HG03175 (cell line): ENCODE data around the gene KCNJ5.

Source experiments
- ATAC-seq: cut with Tn5 transposase; IDR thresholded peaks from one replicate; pipeline ENCODE4 v1.9.1; 2021; ENCODE audit warnings: mild to moderate bottlenecking, moderate library complexity; ENCODE audit not compliant: unreplicated experiment

KCNJ5 gene

DNA sequence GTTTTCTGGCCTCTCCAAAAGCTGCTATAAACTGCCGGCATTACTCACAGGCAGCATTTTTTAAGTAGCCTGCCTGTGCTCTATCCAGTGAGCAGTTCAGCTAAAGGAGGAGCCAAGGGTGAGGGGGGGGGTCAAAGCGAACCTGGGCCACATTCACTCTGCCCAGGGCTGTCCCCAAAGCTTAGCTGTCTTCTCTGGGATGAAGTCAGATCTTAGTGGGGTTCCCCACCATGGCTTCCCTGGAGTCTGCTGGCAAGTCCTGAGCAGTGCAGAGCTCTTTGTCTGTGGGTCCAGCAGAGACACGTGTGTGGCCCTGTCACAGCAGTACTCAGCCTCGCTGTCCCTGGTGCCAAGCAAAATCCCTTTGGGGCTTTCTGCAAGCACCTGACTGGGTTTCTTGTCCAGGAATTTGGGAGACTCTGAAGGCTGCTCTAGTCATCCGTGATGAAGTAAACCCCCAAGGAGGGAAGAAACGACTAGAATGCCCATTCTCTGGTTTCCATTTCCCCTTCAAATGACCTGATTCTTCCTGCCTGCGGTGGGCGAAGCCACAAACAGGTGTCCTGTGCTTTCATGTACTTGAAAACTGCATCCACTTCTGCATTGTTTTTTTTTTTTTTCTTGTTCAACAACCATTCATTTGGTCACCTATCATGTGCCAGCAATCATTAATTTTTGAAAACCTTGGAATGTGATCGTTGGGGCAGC, 2.6 kb downstream of the KCNJ5 start:
- peak; percentile 73 for ATAC-seq

DNA sequence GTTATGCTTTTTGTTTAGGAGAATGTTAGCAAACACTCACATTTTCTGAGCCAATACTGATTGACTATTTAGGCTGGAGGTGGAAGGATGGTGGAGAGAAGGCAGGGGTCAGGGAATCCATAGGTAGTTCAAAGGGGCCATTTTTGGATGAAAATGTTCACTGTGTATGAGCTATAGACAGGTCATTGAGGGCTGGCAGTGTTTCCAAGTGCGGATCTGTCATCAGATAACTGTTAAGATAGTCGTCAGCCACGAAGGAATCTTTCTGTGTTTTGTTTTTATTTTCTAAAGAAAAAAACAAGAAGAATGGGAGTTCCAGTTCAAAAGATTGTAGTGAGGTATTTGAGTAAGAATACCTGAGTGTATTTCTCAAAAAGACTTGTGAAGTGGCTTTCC, 3.1 kb downstream of the KCNJ5 start:
- ATAC-seq, result peak; percentile 5

DNA sequence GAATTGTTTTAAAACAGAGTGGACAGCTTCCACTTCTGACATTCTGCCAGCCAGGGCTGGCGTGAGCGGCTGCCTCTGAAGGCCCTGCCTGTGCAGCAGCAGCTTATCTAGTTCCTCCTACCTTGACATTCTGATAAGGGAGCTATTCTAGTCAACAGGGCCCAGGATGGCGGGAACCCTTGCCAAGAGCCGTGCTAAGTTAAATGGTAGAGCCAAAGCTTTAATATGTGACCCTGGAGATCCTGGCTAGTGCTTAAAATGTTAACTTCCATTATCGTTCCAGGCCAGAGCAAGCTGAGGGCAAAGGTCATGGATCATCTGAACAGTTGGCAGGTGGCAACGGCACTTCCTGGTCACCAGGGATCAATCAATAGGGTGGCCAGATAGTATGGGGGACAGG, 3.5 kb downstream of the KCNJ5 start:
- no peak for ATAC-seq

DNA sequence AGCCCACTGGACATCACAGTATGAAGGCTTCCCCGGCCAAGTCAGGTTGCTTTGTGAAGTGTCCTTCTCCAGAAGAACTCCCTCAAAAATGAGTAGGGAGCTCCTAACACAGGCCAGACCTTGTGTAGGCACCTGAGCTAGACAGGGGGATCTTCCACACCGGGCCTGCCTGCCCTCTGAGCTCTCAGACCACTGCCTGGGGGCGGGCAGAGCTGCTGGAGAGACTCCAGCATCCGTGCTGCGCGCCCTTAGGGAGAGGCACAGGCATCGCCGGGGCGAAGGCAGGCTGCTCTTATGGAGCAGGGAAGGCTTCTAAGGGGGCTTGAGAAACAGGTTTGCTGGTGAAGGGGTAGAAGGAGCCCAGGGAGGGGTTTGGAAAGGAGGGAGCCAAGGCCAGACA, 4.4 kb downstream of the KCNJ5 start:
- ATAC-seq, result no peak

DNA sequence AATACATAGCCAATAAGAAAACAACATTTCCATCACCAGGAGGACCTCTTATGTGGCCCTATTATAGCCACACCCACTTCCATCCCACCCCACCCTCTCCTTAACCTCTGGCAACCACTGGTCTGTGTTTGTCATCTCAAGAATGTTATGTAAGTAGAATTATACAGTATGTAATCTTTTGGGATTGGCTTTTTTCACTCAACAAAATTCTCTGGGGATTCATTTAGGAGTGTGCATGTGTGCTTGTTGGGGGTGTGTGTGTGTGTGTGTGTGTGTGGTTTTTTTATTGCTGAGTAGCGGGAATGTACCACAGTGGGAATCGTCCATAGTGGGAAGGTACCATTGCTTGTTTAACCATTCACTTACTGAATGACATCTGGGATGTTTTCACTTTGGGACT, 5.2 kb downstream of the KCNJ5 start:
- no peak for ATAC-seq

DNA sequence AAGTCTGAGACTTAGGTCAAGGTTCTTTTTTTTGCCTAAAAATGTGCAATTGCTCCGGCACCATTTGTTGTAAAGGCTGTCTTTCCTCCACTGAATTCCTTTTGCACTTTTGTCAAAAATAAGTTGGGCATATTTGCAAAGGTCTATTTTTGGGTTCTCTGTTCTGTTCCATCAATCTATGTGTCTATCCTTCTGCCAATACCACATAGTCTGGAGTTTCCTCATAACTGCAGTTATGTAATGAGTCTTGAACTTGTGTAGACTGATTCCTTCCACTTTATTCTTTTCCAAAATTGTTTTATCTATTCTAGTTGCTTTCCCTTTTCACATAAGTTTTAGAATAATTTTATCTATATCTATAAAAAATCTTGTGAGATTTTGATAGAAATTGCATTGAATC, 6.7 kb downstream of the KCNJ5 start:
- no peak for ATAC-seq

DNA sequence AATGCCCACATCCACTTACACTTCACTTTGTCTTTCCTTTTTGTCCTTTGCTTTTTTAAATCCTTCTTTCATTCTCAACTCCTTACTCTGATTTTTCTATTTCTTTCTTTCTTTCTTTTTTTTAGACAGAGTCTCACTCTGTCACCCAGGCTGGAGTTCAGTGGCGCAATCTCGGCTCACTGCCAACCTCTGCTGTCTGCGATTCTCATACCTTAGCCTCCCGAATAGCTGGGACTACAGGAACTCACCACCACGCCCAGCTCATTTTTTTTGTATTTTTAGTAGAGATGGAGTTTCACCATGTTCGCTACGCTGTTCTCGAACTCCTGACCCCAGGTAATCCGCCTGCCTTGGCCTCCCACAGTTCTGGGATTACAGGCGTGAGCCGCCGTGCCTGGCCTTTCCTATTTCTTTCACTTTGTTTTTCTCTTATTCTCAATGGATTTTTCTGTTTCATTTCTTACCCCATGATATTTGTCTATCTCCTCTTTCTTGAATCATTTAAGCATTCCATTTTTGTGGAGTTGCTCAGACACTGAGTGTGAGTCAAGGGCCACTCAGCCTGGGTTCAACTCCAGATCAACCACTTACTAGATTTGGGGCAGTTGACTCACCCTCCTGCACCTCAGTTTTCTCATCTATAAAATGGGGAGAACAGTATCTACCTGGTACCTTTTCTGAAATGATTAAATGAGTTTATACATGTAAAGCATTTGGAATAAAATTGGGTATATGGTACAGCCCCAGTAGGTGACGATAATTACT, 7.6 kb downstream of the KCNJ5 start:
- no peak for ATAC-seq

DNA sequence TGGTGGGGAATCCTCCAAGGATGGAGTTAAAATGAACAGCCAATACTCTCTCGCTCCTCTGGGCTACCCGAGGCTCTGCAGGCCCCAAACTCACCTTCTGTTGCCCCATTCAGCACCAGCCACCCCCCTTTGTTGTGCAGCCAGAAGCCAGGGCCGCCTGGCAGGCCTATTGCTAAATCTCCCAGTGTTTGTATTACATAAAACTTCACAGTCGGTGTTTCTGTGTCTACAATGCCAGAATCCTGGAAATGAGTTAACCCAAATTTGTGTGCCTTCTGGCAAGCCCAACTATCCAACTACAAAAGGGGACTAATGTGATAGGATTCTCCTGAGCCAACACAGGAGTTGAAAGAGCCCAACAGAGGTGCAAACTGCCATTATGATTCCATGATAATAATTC, 9.3 kb downstream of the KCNJ5 start:
- ATAC-seq, result no peak

DNA sequence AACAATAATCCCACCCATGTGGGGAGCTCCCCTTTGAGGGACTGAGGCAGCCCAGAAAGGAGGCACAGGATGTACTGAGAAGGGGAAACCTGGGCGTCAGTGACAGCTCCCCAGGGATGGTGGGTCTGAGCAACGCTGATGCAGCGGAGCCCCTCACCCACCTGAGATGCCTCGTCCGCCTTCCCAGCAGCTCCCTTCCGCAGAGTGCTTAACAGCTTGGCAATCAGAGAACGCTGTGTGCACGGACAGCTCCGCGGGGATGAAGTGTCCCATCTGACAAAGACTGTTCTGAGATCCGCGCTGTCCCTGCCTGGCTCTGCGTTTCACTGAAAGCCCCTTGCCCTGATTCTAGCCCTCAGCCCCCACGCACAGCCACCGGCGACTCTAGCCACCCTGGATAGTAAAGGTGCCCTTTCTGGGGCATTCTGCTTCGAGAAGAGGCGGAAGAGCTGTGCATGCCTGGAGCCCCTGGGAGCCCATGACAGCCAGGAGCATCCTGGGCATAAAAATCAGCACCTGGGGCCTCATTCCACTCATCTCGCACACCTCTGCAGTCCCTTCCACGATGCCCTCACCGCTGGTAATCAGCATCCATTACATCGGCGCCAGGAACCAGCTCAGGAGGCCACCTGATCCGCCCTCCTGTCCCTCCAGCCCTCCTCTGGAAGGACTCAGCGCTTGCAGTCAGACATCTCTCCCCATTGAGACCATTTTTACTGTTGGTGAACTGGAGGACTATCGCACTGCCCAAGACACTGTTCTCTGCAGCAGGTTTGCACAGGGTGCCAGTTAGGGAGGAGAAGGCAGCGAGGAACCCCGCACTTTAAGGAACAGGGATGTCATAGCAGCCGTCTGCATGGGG, 10.7 kb downstream of the KCNJ5 start:
- ATAC-seq, result no peak

DNA sequence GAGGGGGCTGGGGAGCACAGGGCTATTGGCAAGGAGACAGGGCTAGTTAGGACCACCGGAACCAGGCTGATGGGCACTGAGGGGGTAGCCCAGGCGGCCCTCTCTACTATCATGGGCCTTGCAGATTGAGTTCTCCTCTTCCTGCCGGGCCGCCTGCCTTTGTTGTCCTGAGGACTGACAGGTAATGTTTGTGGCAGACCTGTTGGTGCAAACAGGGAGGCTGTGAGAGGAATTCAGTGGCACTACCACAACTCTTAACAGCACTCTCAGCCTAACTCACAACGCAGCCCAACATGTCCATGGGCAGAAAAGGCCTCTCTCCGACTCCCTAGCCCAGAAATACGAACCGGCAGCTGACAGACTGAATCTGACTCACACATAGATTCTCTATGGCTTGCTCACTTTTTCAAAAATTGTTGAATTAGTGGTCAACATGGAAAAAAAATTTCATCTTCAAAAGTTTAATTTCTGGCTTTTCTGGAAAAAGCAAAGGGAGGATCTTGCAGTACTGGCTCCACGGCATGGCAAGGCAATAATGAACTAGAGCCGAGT, 11.4 kb downstream of the KCNJ5 start:
- no peak for ATAC-seq

DNA sequence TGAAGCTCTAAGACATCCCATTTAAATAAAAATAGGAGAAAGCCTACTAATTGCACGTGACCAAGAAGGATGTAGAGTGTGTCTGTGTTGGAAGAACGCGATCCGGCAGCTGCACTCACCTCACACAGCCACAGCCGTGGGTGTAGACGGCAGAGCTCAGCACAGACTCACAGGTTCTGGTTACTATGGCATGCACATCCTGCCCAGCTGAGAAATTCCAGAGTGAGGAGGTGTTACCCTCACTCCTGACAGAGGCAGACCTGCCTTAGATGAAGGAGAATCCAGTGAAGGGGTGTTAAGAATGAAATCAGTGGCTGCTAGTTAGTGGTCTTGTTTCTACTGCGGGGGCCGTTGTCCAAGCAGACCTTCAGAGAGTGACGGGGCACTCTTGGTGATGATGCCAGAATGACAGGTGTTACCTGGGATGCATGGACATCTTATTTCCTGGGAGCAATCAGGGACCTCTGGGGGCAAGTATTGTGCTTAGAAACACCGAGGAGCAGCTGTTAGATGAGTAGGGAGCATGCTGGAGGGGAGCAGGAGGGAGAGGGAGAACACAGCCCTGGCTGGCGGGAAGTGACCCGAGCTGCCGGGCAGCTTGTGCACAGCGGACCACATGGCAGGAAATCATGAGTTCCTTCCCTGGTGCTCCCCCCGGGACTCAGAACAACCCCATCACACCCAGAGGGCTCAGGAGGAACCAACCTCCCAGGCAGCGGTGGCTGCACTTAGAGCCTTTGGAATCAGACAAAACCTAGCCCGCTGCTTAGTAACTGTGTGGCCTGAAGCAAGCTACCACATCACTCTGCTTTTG, 12.3 kb downstream of the KCNJ5 start:
- no peak for ATAC-seq

DNA sequence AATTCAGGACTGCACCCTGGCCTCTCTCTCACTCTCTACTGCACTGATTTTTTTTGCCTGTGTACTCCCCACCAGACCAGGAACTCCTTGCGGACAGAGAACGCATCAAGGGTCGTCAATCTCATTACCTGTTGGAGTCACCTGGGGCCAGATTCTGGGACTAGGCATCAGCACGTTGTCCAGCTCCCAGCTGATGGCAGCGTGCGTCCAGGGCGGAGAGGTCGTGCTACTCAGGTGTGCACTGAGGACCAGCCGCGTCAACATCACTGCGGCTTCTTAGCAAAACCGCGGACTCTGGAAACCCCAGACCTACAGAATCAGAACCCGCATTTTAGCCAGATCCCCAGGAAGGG, 13.1 kb downstream of the KCNJ5 start:
- ATAC-seq, result no peak

DNA sequence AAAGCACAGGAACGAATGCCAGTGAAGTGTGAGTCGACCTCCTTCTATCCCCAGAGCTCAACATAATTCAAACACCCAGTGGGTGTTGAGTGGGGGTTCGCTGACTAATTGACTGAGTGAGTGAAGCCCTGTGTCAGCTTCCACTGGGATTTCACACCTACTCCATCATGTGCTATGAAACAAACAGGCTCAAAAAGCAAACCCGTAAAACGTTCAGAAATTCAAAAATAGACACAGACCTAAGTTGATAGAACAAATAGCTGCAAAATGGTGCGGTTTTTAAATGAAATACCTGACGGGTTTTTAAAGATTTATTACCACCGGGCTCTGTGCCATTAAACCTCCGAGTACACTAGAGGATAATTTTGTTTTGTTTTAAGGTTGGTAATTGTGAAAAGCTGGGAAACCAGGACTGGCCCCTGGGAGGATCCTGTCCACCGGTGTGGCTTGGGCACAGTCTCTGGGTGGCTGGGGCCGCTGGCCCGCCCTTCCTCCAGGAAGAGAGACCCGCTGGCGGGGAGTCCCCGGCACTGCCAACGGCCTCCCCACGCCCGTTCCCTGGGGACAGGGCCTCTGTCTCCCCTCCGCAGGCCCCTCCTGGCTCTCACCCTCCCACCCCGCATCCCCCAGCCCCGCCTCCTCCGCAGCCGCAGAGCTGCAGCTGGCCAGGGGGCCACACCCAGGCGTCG, 13.6 kb downstream of the KCNJ5 start:
- ATAC-seq, result peak; percentile 35

DNA sequence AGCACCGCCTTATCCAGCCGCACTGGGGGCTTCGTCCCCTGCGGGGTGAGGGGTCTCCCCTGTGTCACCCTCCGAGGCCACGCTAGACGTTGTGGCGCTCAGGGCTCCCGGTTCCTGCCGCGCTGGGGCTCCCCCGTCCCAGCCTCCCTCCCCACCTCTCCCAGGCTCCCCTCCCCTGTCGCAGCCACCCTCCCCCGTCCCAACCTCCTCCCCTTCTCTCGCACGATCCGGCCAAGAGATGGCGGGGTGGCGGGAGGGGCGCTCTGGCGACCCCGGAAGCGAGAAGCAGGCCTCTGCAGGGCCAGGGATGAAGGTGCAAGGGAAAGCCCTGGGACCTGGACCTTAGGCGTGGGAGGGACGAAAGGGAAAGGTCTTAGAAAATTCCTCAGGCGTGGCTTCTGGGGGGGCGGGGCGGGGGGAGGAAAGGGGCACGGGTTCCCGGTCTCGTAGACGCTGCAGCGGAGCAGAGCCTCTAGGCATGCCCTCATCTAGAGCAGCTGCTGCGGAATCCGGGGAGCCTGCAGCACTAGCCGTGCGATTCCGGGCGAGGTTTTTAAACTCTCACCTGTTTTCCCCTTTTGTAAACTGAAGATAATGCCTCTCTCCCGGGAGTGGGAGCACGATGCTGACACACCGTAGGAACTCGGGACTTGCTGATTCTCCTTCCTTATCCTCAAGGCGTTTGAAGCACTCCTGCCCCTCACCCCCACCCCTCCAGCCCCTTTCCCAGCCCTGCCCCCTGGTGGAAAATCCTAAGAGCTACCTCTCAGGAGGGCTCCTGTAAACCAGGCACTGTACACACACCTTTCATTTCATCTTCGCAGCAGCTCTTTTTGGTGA, 14.4 kb downstream of the KCNJ5 start:
- peak; percentile 55 for ATAC-seq

DNA sequence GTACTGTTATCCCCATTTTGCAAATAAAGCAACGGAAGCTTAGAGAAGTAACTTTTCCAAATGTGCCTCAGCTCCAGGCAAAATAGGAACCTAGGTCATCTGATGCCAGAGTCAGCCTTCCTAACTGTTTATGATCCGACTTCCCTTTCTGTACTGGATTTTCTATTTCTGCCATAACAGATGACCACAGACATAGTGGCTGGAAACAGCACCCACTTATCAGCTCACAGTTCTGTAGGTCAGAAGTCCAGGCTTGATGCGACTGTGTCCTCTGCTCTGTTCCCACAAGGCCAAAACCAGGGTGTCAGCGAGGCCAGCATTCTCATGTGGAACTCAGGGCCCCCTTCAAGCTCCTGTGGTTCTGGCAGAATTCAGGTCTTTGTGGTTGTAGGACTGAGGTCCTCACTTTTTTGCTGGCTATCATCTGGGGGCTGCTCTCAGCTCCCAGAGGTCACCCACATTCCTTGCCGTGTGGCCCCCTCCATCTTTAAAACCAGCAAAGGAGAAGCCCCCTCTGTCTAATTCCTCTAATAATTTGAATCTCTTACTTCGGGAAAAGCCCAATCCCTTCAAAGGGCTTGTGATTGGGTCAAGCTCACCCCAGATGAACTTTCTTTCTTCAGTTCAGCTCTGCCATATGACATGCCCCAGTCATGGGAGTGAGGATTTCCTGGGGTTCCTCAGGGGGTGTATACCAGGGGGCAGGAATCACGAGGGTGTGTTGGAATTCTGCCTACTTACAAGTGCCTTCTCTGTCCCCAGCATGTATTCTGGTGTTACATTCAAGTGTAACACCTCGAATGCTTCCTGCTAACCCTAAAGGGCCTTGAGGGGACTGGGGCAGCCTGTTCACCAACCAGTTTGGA, 15.3 kb downstream of the KCNJ5 start:
- ATAC-seq, result no peak

DNA sequence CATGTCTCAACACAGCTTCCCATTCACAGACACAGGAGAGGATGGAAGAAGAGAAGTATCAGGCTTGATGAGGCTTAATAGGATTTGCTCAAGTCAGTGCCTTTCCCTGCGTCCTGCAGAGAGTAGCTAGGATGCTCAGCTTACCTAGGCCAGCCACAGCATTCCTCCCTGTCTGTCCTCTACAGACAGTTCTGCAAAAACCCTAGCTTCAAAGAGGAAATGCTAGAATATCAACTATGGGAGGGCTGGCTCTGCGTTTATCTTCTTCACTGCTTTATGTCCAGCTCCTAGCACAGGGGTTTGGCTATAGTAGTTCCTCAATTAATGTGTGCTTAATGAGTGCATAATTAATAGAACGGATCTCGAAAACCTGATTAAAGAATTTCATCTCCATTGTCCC, 16.4 kb downstream of the KCNJ5 start:
- ATAC-seq, result no peak

DNA sequence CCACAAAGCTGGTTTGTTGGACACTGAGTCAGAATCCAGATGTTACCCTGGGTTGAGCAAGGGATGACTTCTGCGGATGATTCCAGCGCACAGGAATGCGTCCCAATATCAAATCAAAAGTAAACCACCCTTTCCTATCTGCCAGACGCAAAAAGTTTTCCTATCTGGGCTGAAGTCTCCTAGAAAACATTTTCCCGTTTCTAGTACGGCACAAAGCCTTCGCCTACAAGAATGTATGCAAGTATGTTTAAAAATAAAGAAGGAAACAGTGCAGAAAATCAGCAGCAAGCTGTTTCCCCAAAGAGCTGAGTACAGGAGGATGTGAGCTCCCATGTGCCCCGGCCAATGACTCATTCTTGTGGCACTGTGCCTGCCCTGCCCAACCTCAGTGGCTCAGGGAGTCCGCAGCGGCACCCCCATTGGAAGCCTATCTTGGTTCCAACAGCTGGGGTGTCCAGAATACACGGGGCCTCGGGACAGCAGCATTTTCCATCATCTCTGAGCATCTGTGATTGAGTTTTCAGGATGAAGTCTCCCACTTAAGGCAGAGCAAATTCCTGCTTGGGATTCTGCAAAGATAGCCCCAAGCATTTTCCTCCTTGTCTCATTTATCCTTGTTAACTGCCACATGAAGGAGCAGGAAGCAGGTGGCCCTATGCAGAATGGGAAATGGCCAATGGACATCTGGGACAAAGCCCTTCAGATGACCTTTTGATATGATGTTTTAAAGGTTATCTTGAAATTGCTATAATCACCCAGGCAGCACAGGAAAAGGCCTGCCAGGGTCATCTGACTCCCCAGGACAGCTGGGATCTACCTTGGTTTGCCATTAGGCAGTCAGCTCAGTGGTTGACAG, 17.5 kb downstream of the KCNJ5 start:
- ATAC-seq, result no peak
